DOHH2 (cell line): ENCODE results near the gene AREG.

ENCODE experiments used
- H3F3A ChIP-seq: fragments of 200-600 bp; sonication (generic), shearing (Covaris generic); 2 replicates; pipeline ENCODE4 v1.6.0; 2016; ENCODE audit warnings: antibody characterized with exemption, mild to moderate bottlenecking; ENCODE audit not compliant: control insufficient read depth, insufficient read depth
- H3K27ac ChIP-seq: fragments of 200-600 bp; sonication (generic); 2 replicates; pipeline ENCODE4 v1.5.1; 2014; ENCODE audit warnings: low read depth, mild to moderate bottlenecking, low read length, moderate library complexity
- H3K27me3 ChIP-seq: fragments of 200-600 bp; sonication (generic); 2 replicates; pipeline ENCODE4 v1.6.1; 2014; ENCODE audit warnings: mild to moderate bottlenecking, low read length, mixed read lengths; ENCODE audit not compliant: control insufficient read depth
- H3K36me3 ChIP-seq: fragments of 200-600 bp; sonication (generic); 2 replicates; pipeline ENCODE4 v1.6.1; 2014; ENCODE audit warnings: mild to moderate bottlenecking, low read length, moderate library complexity, mixed read lengths; ENCODE audit not compliant: control insufficient read depth
- H3K4me1 ChIP-seq: fragments of 200-600 bp; sonication (generic); 2 replicates; pipeline ENCODE4 v1.6.1; 2014; ENCODE audit warnings: mild to moderate bottlenecking, low read length, mixed read lengths; ENCODE audit not compliant: control insufficient read depth
- H3K4me2 ChIP-seq: fragments of 200-600 bp; sonication (generic); 2 replicates; pipeline ENCODE4 v1.6.0; 2014; ENCODE audit warnings: mild to moderate bottlenecking, low read length, moderate library complexity
- H3K4me3 ChIP-seq: fragments of 200-600 bp; sonication (generic); 2 replicates; pipeline ENCODE4 v1.5.1; 2014; ENCODE audit warnings: mild to moderate bottlenecking, low read length, mixed read lengths
- H3K79me2 ChIP-seq: fragments of 200-600 bp; sonication (generic); 2 replicates; pipeline ENCODE4 v1.6.1; 2014; ENCODE audit warnings: mild to moderate bottlenecking, low read length, mixed read lengths; ENCODE audit not compliant: control insufficient read depth
- H3K9me2 ChIP-seq: fragments of 200-600 bp; sonication (generic); replicated peaks from 2 replicates; pipeline ENCODE4 v1.6.1; 2014; ENCODE audit warnings: mild to moderate bottlenecking, low read length, mixed read lengths; ENCODE audit not compliant: control insufficient read depth
- H3K9me3 ChIP-seq: fragments of 200-600 bp; sonication (generic); 2 replicates; pipeline ENCODE4 v1.6.1; 2014; ENCODE audit warnings: antibody characterized with exemption, low read length, mixed read lengths; ENCODE audit not compliant: control insufficient read depth, insufficient read depth
- H4K20me1 ChIP-seq: fragments of 200-600 bp; sonication (generic); 2 replicates; pipeline ENCODE4 v1.6.0; 2014; ENCODE audit warnings: low read depth, mild to moderate bottlenecking, antibody characterized with exemption, low read length, moderate library complexity; ENCODE audit not compliant: control insufficient read depth, insufficient read depth
- EZH2phosphoT487 ChIP-seq: fragments of 200-600 bp; sonication (generic); IDR thresholded peaks from 2 replicates; pipeline ENCODE4 v1.6.1; 2017; ENCODE audit warnings: borderline replicate concordance, mild to moderate bottlenecking, antibody characterized with exemption, low read length, moderate library complexity, mixed read lengths
- TF ChIP-seq, protein P1 (sequence below): fragments of 200-600 bp; sonication (generic); IDR thresholded peaks from one replicate; pipeline ENCODE4 v1.5.1; 2014; ENCODE audit warnings: antibody characterized with exemption, mild to moderate bottlenecking, low read depth, low read length; ENCODE audit not compliant: poor library complexity, severe bottlenecking

AREG gene

DNA sequence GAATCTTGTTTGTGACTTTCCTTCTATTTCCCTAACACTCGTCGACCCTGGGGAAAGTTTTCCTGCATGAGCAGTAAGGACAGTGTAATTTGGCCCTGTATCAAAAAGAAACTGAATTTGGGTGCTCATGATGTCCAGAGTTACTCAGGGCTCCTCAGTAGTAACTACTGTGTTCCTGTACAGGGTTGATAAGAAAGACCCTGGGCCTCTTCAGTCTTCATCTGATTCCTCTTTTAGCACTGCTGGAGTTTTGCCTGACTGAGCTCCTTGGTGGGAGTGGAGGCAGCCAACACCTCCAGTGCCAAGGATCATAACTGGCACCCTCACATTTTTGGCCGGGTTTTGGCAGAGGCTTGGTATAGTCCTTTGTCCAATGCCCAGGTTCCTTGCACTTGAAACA lies 7.1 kb upstream of the AREG start:
- Histone ChIP-seq H3K4me2 (no peak overlapping the region), H4K20me1 (no peaks in the 10 kb centered on the region), H3K79me2 (no peaks in the 10 kb centered on the region), H3K4me3 (no peak overlapping the region), H3K4me1 (no peaks in the 10 kb centered on the region), H3K27me3 (no peaks in the 10 kb centered on the region), H3K9me3 (no peaks in the 10 kb centered on the region; the same call in 1 of the 2 replicates), H3K27ac (no peak overlapping the region), H3K9me2 (no peaks in the 10 kb centered on the region), H3K36me3 (no peaks in the 10 kb centered on the region), H3F3A (no peaks in the 10 kb centered on the region)
- TF ChIP-seq, protein P1, sequence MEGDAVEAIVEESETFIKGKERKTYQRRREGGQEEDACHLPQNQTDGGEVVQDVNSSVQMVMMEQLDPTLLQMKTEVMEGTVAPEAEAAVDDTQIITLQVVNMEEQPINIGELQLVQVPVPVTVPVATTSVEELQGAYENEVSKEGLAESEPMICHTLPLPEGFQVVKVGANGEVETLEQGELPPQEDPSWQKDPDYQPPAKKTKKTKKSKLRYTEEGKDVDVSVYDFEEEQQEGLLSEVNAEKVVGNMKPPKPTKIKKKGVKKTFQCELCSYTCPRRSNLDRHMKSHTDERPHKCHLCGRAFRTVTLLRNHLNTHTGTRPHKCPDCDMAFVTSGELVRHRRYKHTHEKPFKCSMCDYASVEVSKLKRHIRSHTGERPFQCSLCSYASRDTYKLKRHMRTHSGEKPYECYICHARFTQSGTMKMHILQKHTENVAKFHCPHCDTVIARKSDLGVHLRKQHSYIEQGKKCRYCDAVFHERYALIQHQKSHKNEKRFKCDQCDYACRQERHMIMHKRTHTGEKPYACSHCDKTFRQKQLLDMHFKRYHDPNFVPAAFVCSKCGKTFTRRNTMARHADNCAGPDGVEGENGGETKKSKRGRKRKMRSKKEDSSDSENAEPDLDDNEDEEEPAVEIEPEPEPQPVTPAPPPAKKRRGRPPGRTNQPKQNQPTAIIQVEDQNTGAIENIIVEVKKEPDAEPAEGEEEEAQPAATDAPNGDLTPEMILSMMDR = no peak
- no peak for TF ChIP-seq EZH2phosphoT487

DNA sequence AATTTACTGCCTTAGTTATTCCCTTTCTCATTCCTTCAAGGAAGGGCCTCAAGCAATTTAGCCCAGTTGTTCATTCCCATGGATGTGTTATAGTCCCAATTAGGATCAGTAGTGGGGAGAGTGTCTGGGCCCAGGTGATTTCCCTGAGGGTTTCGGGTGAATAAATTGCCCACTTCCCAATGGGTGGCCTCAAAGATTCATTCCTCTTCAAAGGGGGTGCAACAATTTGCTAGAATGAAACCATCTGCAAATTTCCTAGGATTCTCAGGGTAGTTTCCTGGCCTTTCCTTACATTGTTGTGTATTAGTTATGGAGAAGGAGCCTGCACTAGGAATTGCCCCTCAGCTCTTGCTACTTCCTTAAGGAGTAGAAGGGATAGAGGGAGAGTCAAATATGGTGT lies 6.3 kb upstream of the AREG start:
- TF ChIP-seq, protein P1 = no peak
- no peak for TF ChIP-seq EZH2phosphoT487
- H3K79me2 ChIP-seq = no peaks in the 10 kb centered on the region
- no peaks in the 10 kb centered on the region for H3K36me3 ChIP-seq
- no peak overlapping the region for H3K4me3 ChIP-seq
- H4K20me1 ChIP-seq = no peaks in the 10 kb centered on the region
- H3K9me3 ChIP-seq = no peaks in the 10 kb centered on the region; the same call in 1 of the 2 replicates
- H3K27me3 ChIP-seq = no peaks in the 10 kb centered on the region
- H3K27ac ChIP-seq = no peak overlapping the region
- H3F3A ChIP-seq = no peaks in the 10 kb centered on the region
- no peak overlapping the region for H3K4me2 ChIP-seq
- no peaks in the 10 kb centered on the region for H3K4me1 ChIP-seq
- H3K9me2 ChIP-seq = no peaks in the 10 kb centered on the region

DNA sequence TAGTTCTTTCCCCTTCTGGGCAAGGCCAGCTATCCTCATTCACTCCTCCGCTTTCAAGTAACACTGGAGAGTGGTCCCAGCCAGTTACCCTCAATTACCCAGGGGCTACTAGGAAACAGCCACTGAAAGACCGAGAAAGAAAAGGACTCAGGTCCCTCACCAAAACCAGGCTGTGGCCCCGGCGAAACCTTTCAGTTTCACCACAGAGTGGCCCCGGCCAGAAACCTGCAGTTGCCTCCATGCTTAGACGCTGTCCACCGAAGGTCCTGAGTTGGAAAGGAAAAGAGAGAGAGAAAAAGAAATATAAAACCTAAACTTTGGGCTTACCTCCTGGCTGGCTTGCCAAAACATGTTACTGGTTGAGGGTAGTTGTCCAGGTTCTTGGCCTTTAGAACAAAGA lies 5.0 kb upstream of the AREG start:
- Histone ChIP-seq H3K9me2 (no peaks in the 10 kb centered on the region), H4K20me1 (no peaks in the 10 kb centered on the region), H3K4me1 (peaks cover 6% of the 10 kb centered on the region; the same call in 1 of the 2 replicates), H3K4me2 (no peak overlapping the region), H3F3A (no peaks in the 10 kb centered on the region), H3K27ac (no peak overlapping the region), H3K36me3 (no peaks in the 10 kb centered on the region), H3K27me3 (no peaks in the 10 kb centered on the region), H3K9me3 (no peaks in the 10 kb centered on the region), H3K79me2 (no peaks in the 10 kb centered on the region), H3K4me3 (no peak overlapping the region)
- TF ChIP-seq, protein P1 = no peak
- no peak for TF ChIP-seq EZH2phosphoT487

DNA sequence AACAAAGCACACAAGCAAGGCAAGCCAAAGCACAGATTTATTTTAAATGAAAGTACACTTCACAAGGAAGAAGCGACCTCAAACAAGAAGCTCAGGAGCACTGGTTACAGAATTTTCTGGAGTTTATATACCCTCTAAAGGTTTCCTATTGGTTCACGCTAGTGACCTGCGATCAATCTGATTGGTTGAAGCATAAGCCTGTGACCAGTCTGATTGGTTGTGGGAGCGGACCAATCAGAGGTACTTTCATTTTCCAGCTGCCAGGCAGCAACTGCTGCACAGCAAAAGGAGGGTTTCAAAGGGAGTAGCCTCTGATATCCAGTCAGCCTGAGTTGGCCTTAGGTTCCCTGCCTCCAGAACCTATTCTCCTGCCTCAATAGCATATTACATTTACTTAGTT lies 4.6 kb upstream of the AREG start:
- H3K4me3 ChIP-seq = no peak overlapping the region

More for the DNA sequence above, 4.6 kb upstream of the AREG start:
- no peaks in the 10 kb centered on the region for H3K9me2 ChIP-seq
- peaks cover 9% of the 10 kb centered on the region; the same call in 1 of the 2 replicates for H3K4me1 ChIP-seq
- H3K79me2 ChIP-seq = no peaks in the 10 kb centered on the region
- no peaks in the 10 kb centered on the region for H3K36me3 ChIP-seq
- H3K9me3 ChIP-seq = no peaks in the 10 kb centered on the region
- H3K27me3 ChIP-seq = peaks cover 3% of the 10 kb centered on the region; the same call in 1 of the 2 replicates
- H3K27ac ChIP-seq = no peak overlapping the region
- H3K4me2 ChIP-seq = no peak overlapping the region
- no peaks in the 10 kb centered on the region for H3F3A ChIP-seq
- TF ChIP-seq, protein P1 = no peak
- no peak for TF ChIP-seq EZH2phosphoT487
- H4K20me1 ChIP-seq = no peaks in the 10 kb centered on the region
